NT2/D1 (cell line): ENCODE measurements around the gene ADGRB3.
"Not testable (repeated sequence)": the region's sequence is repeated elsewhere in the genome, so short reads cannot be mapped to it uniquely, and the experiment has no call there.

ENCODE experiments used
- SUZ12 ChIP-seq: IDR thresholded peaks from 2 replicates; pipeline ENCODE4 v1.6.1; 2011; ENCODE audit not compliant: insufficient read length, insufficient read depth; ENCODE audit errors: extremely low read depth
- YY1 ChIP-seq: IDR thresholded peaks from 2 replicates; pipeline ENCODE4 v1.6.1; 2011; ENCODE audit not compliant: insufficient read length, insufficient read depth
- ZNF274 ChIP-seq: IDR thresholded peaks from 2 replicates; pipeline ENCODE4 v1.6.1; 2011; ENCODE audit warnings: mild to moderate bottlenecking, low read depth, low read length

- TF ChIP-seq YY1, SUZ12, ZNF274: not testable (repeated sequence)
Observed at GRCh38 chr6:68744376-68744775, 109.3 kb downstream of the ADGRB3 start.
